ENCODE measurements around the gene C1orf35. TPM values are rescaled to one million over a fixed set of nuclear protein-coding genes. Genes with fewer than 3 reads are reported as not detected.

Gene C1orf35
- total and polyA plus RNA-seq, 9 of the 15 experiments (the other 6 are each of a cell fraction or from before 2014, with no cell fraction given): 3.2 to 48.7 (median 12.5) TPM

GRCh38 chr1:228060458-228061190, 42.5 kb downstream of the C1orf35 start (continued):
- TF ChIP-seq CEBPZ (IDR thresholded peaks at IDR 0.05; ENCODE audit: borderline replicate concordance, low read depth, low read length) (no peak), ZNF175 (CRISPR knock-in tag; IDR thresholded peaks at IDR 0.05; ENCODE audit: low read depth) (no peak), NR0B1 (IDR thresholded peaks at IDR 0.05; ENCODE audit: partially characterized antibody) (no peak)
